Medulla oblongata (tissue), 1 donor: ENCODE measurements around the gene NTRK3.

Experiments
- DNase-seq: peaks from one replicate; pipeline ENCODE4 v3.0.0-alpha.2; 2015; ENCODE audit errors: extremely low spot score

NTRK3 gene

GRCh38 chr15:88185584-88185983 lies 71.0 kb downstream of the NTRK3 start:
- no peak for DNase-seq

- no peak for DNase-seq
Observed at GRCh38 chr15:88181613-88182012, 74.9 kb downstream of the NTRK3 start.

- DNase-seq = no peak
Observed at GRCh38 chr15:88179562-88179961, 77.0 kb downstream of the NTRK3 start.

GRCh38 chr15:88178631-88179030 lies 77.9 kb downstream of the NTRK3 start:
- no peak for DNase-seq

- no peak for DNase-seq
Observed at GRCh38 chr15:88177451-88177850, 79.1 kb downstream of the NTRK3 start.

- no peak for DNase-seq
Observed at GRCh38 chr15:88174571-88174970, 82.0 kb downstream of the NTRK3 start.

- DNase-seq = no peak
Observed at GRCh38 chr15:88166082-88166993, 90.2 kb downstream of the NTRK3 start.

GRCh38 chr15:88161636-88162035 lies 94.9 kb downstream of the NTRK3 start:
- DNase-seq = no peak

- no peak for DNase-seq
Observed at GRCh38 chr15:88155310-88155709, 101.2 kb downstream of the NTRK3 start.

GRCh38 chr15:88152672-88153071 lies 103.9 kb downstream of the NTRK3 start:
- DNase-seq = no peak

GRCh38 chr15:88147760-88148159 lies 108.8 kb downstream of the NTRK3 start:
- DNase-seq = no peak

GRCh38 chr15:88144921-88145653 lies 111.5 kb downstream of the NTRK3 start:
- no peak for DNase-seq

- no peak for DNase-seq
Observed at GRCh38 chr15:88142121-88142520, 114.4 kb downstream of the NTRK3 start.

- DNase-seq = no peak
Observed at GRCh38 chr15:88141269-88141889, 115.2 kb downstream of the NTRK3 start.

- no peak for DNase-seq
Observed at GRCh38 chr15:88140398-88140797, 116.1 kb downstream of the NTRK3 start.

- peak; percentile 70 for DNase-seq
Observed at GRCh38 chr15:88139936-88140335, 116.6 kb downstream of the NTRK3 start.

GRCh38 chr15:88133795-88134194 lies 122.7 kb downstream of the NTRK3 start:
- no peak for DNase-seq

GRCh38 chr15:88132499-88132898 lies 124.0 kb downstream of the NTRK3 start:
- DNase-seq = no peak

- no peak for DNase-seq
Observed at GRCh38 chr15:88131937-88132336, 124.6 kb downstream of the NTRK3 start.

- no peak for DNase-seq
Observed at GRCh38 chr15:88127432-88127790, 129.1 kb downstream of the NTRK3 start.

- DNase-seq = no peak
Observed at GRCh38 chr15:88126695-88127431, 129.7 kb downstream of the NTRK3 start.

GRCh38 chr15:88125576-88125975 lies 131.0 kb downstream of the NTRK3 start:
- DNase-seq = no peak
